ENCODE data around the gene TSPAN32.

GRCh38 chr11:2276280-2277007, 25.4 kb upstream of the TSPAN32 start:
- TF ChIP-seq CTCF (IDR thresholded peaks at IDR 0.05) (no peak), USF2 (IDR thresholded peaks at IDR 0.05) (no peak), SMC3 (IDR thresholded peaks at IDR 0.05) (no peak), RAD21 (conservative IDR thresholded peaks at IDR 0.05 in 1 of 2, IDR thresholded peaks at IDR 0.05 in 1 of 2) (no peak)

Data from A549 (cell line).